GM12874 (cell line): Measurements from ENCODE around the gene PDGFD.

Experiments used
- TF ChIP-seq, protein P1 (sequence below): IDR thresholded peaks from 2 replicates; pipeline ENCODE4 v1.5.1; 2011; ENCODE audit warnings: low read depth, mild to moderate bottlenecking, control low read depth, low read length, moderate library complexity; ENCODE audit not compliant: insufficient read depth

The PDGFD gene

DNA sequence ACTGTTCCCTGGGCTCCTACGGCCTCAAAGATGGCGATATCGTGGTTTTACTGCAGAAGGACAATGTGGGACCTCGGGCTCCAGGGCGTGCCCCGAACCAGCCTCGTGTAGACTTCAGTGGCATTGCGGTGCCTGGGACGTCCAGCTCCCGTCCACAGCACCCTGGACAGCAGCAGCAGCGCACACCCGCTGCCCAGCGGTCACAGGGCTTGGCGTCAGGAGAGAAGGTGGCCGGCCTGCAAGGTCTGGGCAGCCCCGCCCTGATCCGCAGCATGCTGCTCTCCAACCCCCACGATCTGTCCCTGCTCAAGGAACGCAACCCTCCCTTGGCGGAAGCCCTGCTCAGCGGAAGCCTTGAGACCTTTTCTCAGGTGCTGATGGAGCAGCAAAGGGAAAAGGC is 127.0 kb downstream of the PDGFD start:
- TF ChIP-seq, protein P1, sequence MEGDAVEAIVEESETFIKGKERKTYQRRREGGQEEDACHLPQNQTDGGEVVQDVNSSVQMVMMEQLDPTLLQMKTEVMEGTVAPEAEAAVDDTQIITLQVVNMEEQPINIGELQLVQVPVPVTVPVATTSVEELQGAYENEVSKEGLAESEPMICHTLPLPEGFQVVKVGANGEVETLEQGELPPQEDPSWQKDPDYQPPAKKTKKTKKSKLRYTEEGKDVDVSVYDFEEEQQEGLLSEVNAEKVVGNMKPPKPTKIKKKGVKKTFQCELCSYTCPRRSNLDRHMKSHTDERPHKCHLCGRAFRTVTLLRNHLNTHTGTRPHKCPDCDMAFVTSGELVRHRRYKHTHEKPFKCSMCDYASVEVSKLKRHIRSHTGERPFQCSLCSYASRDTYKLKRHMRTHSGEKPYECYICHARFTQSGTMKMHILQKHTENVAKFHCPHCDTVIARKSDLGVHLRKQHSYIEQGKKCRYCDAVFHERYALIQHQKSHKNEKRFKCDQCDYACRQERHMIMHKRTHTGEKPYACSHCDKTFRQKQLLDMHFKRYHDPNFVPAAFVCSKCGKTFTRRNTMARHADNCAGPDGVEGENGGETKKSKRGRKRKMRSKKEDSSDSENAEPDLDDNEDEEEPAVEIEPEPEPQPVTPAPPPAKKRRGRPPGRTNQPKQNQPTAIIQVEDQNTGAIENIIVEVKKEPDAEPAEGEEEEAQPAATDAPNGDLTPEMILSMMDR: no peak

DNA sequence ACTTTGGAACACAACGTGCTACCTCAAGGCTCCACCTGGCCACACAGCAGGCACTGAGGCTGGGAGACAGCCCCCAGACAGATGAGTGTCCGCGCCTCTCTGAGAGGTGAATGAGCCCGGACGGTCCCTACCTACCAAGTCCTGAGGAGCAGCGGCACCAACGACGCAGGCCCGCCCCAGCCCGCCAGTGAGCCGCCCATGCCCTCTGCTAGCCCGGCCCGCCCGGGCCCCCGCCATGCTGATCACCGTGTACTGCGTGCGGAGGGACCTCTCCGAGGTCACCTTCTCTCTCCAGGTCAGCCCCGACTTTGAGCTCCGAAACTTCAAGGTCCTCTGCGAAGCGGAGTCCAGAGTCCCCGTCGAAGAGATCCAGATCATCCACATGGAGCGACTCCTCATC is 127.4 kb downstream of the PDGFD start, which contains the start of gene DDI1:
Gene DDI1 (plus strand): TSS at position 53 of the 400 bp plus-strand sequence. CDS start 183 bp downstream, at position 236.
- TF ChIP-seq, protein P1: no peak

DNA sequence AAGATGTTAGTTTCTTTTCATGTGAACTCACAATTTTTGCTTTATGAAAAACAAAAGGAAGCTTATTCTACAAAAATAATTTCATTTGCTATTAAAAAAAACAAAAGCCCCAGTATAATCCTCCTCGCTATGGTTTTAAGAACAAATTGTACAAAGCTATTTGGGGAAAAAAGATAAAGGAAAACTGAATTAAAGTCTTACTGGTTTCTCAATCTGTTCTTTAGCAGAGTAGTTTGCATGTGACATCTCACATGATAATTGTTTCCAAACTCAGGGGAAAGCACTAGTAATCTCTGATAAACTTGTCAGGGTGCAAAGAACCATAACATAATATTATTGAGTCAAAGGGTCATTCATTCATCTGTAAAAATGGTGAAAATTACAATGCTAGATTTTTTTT is 130.4 kb downstream of the PDGFD start:
- TF ChIP-seq, protein P1: no peak

DNA sequence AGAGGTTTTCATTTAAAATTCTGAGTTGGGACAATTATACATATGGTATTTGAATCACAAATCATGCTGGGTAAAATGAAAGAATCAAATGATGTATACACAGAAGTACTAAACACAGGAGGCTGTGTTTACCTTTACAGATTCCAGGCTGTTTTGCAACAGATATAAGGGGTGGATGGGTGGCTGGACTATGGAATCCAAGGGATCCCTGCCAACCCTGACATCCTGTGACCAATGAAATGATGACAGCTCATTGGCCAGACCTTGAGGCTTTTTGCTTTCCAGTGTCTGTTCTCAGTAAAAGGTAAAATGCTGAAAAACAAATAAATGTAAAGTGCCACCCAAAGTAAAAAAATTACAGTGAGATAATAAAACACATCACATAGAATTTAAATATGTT is 130.8 kb downstream of the PDGFD start:
- TF ChIP-seq, protein P1: no peak

DNA sequence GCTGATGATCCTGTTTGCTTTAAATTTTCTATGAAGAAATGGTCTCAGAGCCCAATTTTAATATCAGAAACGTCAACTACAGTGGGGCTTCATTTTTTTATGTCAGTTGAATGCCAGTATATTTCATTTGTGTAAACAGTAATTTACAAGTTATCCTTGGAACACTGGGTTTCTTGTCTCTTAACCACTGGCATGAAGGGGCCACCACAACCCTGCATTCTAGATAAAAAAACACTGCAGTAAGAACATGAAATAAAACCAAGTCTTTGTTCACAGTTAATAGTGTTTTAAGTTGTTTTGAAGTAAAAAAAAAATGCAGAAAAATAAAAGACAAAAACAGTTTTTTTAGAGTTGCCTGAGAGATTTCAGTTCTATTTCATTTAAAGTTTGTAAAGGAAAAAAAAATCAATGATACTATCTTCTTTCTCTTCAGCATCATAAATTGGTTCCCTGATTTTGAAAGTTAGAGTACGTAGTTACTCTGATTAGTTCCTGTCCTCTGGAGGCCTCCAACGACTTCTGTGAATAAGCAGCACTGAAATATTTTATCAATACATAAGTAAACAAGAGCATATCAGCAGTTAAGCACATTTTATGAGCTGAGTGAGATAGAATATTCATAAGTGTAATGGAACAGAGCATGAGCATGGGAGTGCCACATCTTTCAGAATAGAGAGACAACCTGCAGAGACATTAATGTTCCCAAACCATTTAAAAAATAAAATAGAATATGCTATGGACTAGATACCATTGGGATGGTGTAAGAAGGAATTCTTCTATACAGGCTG is 135.3 kb downstream of the PDGFD start:
- TF ChIP-seq, protein P1: no peak

DNA sequence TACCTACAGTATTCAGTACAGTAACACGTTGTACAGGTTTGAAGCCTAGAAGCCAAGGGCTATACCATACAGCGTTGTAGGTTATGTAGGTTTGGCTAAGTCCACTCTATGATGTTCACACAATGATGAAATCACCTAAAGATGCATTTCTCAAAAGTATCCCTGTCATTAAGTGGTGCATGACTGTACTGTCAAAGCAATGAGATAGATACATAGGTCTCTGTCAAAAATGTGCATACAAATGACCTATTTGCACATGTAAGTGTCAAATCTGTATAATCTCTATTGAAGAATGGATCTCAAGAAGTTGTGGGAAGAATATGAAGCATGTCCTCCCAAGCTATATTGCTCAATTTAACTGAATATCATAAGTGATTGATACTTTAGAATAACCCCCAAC is 139.4 kb downstream of the PDGFD start:
- TF ChIP-seq, protein P1: no peak

DNA sequence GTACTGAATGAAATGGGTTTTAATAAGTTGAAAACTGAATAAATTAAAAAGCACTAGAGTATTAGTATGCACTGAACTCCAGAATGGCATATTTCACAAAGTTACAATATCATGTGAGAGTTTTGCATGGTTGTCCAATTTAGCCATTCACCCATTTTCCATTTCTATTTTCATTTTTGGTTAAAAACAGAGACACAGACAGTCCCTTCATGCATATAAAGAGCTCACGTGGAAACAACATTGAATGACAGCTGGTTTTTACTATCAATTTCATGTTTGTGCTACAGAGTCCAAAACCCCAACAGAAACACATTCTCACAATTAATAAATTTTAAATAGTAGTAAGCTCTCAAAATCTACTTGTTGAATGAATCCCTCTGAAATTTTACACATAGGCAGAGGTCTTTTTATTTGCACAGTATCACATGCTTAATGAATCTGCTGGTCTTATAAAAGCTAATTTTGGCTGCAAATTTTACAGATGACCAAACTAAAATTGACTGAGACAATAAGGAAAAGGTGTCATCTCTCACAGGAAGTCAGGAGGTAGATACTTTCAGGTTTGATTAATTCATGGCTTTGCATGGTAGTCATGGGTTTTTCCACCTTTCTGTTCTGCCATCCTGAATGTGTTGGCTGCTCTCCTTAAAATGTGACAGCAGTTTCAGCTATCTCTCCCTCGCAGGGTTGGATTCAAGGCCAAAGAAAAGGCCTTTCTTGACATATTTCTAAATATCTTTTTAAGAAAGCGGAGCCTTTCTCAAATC is 148.1 kb downstream of the PDGFD start:
- TF ChIP-seq, protein P1: no peak
